NCI-H748 (cell line): ENCODE data around the gene TCF7L1.

Experiments
- DNase-seq: peaks from one replicate; lab custom pipeline; 2025; ENCODE audit not compliant: unreplicated experiment; lab: John Stamatoyannopoulos, UW

TCF7L1 gene

GRCh38 chr2:85247610-85248009, 114.4 kb downstream of the TCF7L1 start:
- DNase-seq: no peak

GRCh38 chr2:85248773-85249509, 115.7 kb downstream of the TCF7L1 start:
- DNase-seq: peak; percentile 25

GRCh38 chr2:85250045-85250444, 116.9 kb downstream of the TCF7L1 start:
- no peak for DNase-seq

- DNase-seq: peak; percentile 46
These were observed 118.0 kb downstream of the TCF7L1 start for GRCh38 chr2:85251070-85251616.

- DNase-seq: no peak
These were observed 120.7 kb downstream of the TCF7L1 start for GRCh38 chr2:85253890-85254289.

GRCh38 chr2:85254540-85255300, 121.5 kb downstream of the TCF7L1 start:
- DNase-seq: no peak

GRCh38 chr2:85255456-85255812, 122.2 kb downstream of the TCF7L1 start:
- no peak for DNase-seq

- no peak for DNase-seq
These were observed 122.8 kb downstream of the TCF7L1 start for GRCh38 chr2:85255813-85256594.

- no peak for DNase-seq
These were observed 124.3 kb downstream of the TCF7L1 start for GRCh38 chr2:85257359-85257969.

GRCh38 chr2:85257970-85258605, 124.9 kb downstream of the TCF7L1 start:
- DNase-seq: no peak

GRCh38 chr2:85259101-85259590, 126.0 kb downstream of the TCF7L1 start:
- DNase-seq: no peak

- no peak for DNase-seq
These were observed 126.7 kb downstream of the TCF7L1 start for GRCh38 chr2:85259879-85260278.

- DNase-seq: no peak
These were observed 130.4 kb downstream of the TCF7L1 start for GRCh38 chr2:85263591-85263990.

- DNase-seq: no peak
These were observed 131.3 kb downstream of the TCF7L1 start for GRCh38 chr2:85264471-85264870.

- DNase-seq: no peak
These were observed 132.1 kb downstream of the TCF7L1 start for GRCh38 chr2:85265304-85265703.

GRCh38 chr2:85266146-85267041, 133.2 kb downstream of the TCF7L1 start:
- peak; percentile 36 for DNase-seq

- DNase-seq: no peak
These were observed 136.8 kb downstream of the TCF7L1 start for GRCh38 chr2:85269959-85270358.

GRCh38 chr2:85272357-85272756, 139.2 kb downstream of the TCF7L1 start:
- DNase-seq: no peak
